Panc1 (cell line): ENCODE results near the gene WDR33. TPM values are rescaled to one million over a fixed set of nuclear protein-coding genes. Genes with fewer than 3 reads are reported as not detected.

ENCODE experiments used
- ATAC-seq: fragments of 200-7000 bp; cut with Tn5 transposase; 2 replicates; pipeline ENCODE4 v1.9.1; 2020; ENCODE audit warnings: mild to moderate bottlenecking, moderate library complexity
- BruUV-seq: library from RNA; stranded (reverse); fragments of 400-500 nt; replicated peaks from 2 replicates; lab custom pipeline; 2021; lab: Mats Ljungman, UMichigan
- CTCF ChIA-PET: fragments of 300-600 bp; sonication (Branson Sonifier 250); formaldehyde crosslinking; loops from one replicate; lab custom pipeline; 2022; ENCODE audit warnings: antibody characterized with exemption; lab: Charles Lee
- POLR2A ChIA-PET: fragments of 300-600 bp; sonication (Branson Sonifier 250); formaldehyde crosslinking; loops from one replicate; lab custom pipeline; 2022; ENCODE audit warnings: antibody characterized with exemption; lab: Charles Lee
- DNase-seq: peaks from one replicate; pipeline ENCODE4 v3.0.0-alpha.2; 2010; ENCODE audit warnings: low read depth, low spot score
- H3K27ac ChIP-seq: 2 replicates; pipeline ENCODE4 v1.5.1; 2011; ENCODE audit warnings: mild to moderate bottlenecking, low read length, inconsistent platforms
- H3K27me3 ChIP-seq: fragments of 200-500 bp; sonication (Bioruptor generic); 2 replicates; pipeline ENCODE4 v1.6.0; 2014; ENCODE audit warnings: low read length, inconsistent platforms; ENCODE audit not compliant: control insufficient read depth, insufficient read depth
- H3K36me3 ChIP-seq: fragments of 200-500 bp; sonication (Bioruptor generic); 2 replicates; pipeline ENCODE4 v1.5.1; 2014; ENCODE audit warnings: inconsistent platforms, mild to moderate bottlenecking, low read length, moderate library complexity; ENCODE audit not compliant: control insufficient read depth, insufficient read depth
- H3K4me1 ChIP-seq: 2 replicates; pipeline ENCODE4 v1.5.1; 2011; ENCODE audit warnings: inconsistent platforms, mild to moderate bottlenecking, low read length, moderate library complexity; ENCODE audit not compliant: control insufficient read depth, insufficient read depth
- H3K4me3 ChIP-seq, 2 experiments: 2 replicates each; pipeline ENCODE4 v1.5.1; 2011 to 2012; ENCODE audit warnings: low read depth in 2 of 2, low read length in 2 of 2, mild to moderate bottlenecking in 2 of 2, inconsistent platforms in 1 of 2, moderate library complexity in 1 of 2
- H3K9me3 ChIP-seq: fragments of 200-500 bp; sonication (Bioruptor generic); 2 replicates; pipeline ENCODE4 v1.5.1; 2014; ENCODE audit warnings: low read depth, mild to moderate bottlenecking, inconsistent platforms, low read length, moderate library complexity; ENCODE audit not compliant: control insufficient read depth, insufficient read depth
- POLR2AphosphoS5 ChIP-seq: IDR thresholded peaks from 2 replicates; pipeline ENCODE4 v1.6.1; 2012; ENCODE audit warnings: mild to moderate bottlenecking, low read depth, low read length, moderate library complexity
- SIN3A ChIP-seq: IDR thresholded peaks from 2 replicates; pipeline ENCODE4 v1.6.1; 2012; ENCODE audit warnings: low read depth, mild to moderate bottlenecking, low read length, moderate library complexity, borderline replicate concordance; ENCODE audit not compliant: insufficient read depth
- TCF7L2 ChIP-seq: IDR thresholded peaks from 2 replicates; pipeline ENCODE4 v1.6.1; 2011; ENCODE audit warnings: mild to moderate bottlenecking, low read depth, low read length, inconsistent platforms
- in situ Hi-C: cut with HindIII; loops from 2 replicates; pipeline ENCODE4 v1.10.0; 2016; ENCODE audit warnings: low sequenced_read_pairs, low pct_unique_long_range_greater_than_20kb
- intact Hi-C: fragments of 100-400 bp; cut with micrococcal nuclease; formaldehyde crosslinking; loops from one replicate; pipeline ENCODE4 v1.10.0; 2022; ENCODE audit not compliant: unreplicated experiment
- total RNA-seq: library from RNA; stranded (reverse); gene quantifications from one replicate; pipeline ENCODE4 v1.2.1, GENCODE V29; 2021; ENCODE audit not compliant: unreplicated experiment
- TF ChIP-seq, protein P1 (sequence below): fragments of 450-650 bp; IDR thresholded peaks from 2 replicates; pipeline ENCODE4 v1.5.1; 2017; ENCODE audit warnings: mild to moderate bottlenecking
- TF ChIP-seq, protein P2 (sequence below), 2 experiments: IDR thresholded peaks; 2 replicates each; pipeline ENCODE4 v1.6.1; 2011 to 2012; ENCODE audit warnings: low read depth in 2 of 2, control low read depth in 1 of 2, low read length in 1 of 2, mild to moderate bottlenecking in 1 of 2, moderate library complexity in 1 of 2; ENCODE audit not compliant: insufficient read depth in 1 of 2

The WDR33 gene
- total RNA-seq, 1 experiment from 2014 or later = 63.7 TPM

DNA sequence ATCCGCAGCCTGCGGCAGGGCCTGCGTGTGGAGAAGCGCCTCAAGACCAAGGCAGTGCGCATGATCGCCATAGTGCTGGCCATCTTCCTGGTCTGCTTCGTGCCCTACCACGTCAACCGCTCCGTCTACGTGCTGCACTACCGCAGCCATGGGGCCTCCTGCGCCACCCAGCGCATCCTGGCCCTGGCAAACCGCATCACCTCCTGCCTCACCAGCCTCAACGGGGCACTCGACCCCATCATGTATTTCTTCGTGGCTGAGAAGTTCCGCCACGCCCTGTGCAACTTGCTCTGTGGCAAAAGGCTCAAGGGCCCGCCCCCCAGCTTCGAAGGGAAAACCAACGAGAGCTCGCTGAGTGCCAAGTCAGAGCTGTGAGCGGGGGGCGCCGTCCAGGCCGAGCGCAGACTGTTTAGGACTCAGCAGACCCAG is 159.6 kb downstream of the WDR33 start:
- no peaks in the 10 kb centered on the region for H3K36me3 ChIP-seq
- TF ChIP-seq TCF7L2 = no peak
- TF ChIP-seq POLR2AphosphoS5 = no peak
- TF ChIP-seq, protein P1, sequence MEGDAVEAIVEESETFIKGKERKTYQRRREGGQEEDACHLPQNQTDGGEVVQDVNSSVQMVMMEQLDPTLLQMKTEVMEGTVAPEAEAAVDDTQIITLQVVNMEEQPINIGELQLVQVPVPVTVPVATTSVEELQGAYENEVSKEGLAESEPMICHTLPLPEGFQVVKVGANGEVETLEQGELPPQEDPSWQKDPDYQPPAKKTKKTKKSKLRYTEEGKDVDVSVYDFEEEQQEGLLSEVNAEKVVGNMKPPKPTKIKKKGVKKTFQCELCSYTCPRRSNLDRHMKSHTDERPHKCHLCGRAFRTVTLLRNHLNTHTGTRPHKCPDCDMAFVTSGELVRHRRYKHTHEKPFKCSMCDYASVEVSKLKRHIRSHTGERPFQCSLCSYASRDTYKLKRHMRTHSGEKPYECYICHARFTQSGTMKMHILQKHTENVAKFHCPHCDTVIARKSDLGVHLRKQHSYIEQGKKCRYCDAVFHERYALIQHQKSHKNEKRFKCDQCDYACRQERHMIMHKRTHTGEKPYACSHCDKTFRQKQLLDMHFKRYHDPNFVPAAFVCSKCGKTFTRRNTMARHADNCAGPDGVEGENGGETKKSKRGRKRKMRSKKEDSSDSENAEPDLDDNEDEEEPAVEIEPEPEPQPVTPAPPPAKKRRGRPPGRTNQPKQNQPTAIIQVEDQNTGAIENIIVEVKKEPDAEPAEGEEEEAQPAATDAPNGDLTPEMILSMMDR = no peak
- no peak for TF ChIP-seq SIN3A
- TF ChIP-seq, protein P2, sequence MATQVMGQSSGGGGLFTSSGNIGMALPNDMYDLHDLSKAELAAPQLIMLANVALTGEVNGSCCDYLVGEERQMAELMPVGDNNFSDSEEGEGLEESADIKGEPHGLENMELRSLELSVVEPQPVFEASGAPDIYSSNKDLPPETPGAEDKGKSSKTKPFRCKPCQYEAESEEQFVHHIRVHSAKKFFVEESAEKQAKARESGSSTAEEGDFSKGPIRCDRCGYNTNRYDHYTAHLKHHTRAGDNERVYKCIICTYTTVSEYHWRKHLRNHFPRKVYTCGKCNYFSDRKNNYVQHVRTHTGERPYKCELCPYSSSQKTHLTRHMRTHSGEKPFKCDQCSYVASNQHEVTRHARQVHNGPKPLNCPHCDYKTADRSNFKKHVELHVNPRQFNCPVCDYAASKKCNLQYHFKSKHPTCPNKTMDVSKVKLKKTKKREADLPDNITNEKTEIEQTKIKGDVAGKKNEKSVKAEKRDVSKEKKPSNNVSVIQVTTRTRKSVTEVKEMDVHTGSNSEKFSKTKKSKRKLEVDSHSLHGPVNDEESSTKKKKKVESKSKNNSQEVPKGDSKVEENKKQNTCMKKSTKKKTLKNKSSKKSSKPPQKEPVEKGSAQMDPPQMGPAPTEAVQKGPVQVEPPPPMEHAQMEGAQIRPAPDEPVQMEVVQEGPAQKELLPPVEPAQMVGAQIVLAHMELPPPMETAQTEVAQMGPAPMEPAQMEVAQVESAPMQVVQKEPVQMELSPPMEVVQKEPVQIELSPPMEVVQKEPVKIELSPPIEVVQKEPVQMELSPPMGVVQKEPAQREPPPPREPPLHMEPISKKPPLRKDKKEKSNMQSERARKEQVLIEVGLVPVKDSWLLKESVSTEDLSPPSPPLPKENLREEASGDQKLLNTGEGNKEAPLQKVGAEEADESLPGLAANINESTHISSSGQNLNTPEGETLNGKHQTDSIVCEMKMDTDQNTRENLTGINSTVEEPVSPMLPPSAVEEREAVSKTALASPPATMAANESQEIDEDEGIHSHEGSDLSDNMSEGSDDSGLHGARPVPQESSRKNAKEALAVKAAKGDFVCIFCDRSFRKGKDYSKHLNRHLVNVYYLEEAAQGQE (IDR thresholded peaks at IDR 0.05; ENCODE audit: insufficient read depth in 1 of 2, low read depth in 2 of 2, low read length in 1 of 2) = no peak
- POLR2A ChIA-PET = no interaction called here
- no peaks in the 10 kb centered on the region for H3K9me3 ChIP-seq
- no peak overlapping the region for H3K27ac ChIP-seq
- ATAC-seq (no peak), DNase-seq (no peak)
- no TSS peak for BruUV-seq
- intact Hi-C loops = no loop called here
- in situ Hi-C loops = no loop called here
- CTCF ChIA-PET = no interaction called here
- H3K27me3 ChIP-seq = no peaks in the 10 kb centered on the region
- H3K4me1 ChIP-seq = peaks cover 6% of the 10 kb centered on the region; the same call in 1 of the 2 replicates
- no peak overlapping the region for H3K4me3 ChIP-seq

Other genes starting within 250 kb of the WDR33 start
- gene GPR17, start 165.0 kb downstream of the WDR33 start, total RNA-seq = not detected
- gene LIMS2, start 135.6 kb downstream of the WDR33 start, total RNA-seq = 8.9 TPM
- gene SFT2D3, start 109.7 kb downstream of the WDR33 start, total RNA-seq = 5.6 TPM
- 62.1 TPM for gene POLR2D, start 47.0 kb upstream of the WDR33 start, total RNA-seq
- gene AMMECR1L, start 74.8 kb upstream of the WDR33 start, total RNA-seq = 26.5 TPM
- 34.6 TPM for gene SAP130, start 216.9 kb upstream of the WDR33 start, total RNA-seq